ENCODE results near the gene TUBGCP2. TPM values are rescaled to one million over a fixed set of nuclear protein-coding genes. Genes with fewer than 3 reads are reported as not detected.

TUBGCP2 gene
- polyA plus RNA-seq, 1 donor (not counting 4 experiments of a cell fraction or from before 2014, with no cell fraction given), result 55.8 TPM

DNA sequence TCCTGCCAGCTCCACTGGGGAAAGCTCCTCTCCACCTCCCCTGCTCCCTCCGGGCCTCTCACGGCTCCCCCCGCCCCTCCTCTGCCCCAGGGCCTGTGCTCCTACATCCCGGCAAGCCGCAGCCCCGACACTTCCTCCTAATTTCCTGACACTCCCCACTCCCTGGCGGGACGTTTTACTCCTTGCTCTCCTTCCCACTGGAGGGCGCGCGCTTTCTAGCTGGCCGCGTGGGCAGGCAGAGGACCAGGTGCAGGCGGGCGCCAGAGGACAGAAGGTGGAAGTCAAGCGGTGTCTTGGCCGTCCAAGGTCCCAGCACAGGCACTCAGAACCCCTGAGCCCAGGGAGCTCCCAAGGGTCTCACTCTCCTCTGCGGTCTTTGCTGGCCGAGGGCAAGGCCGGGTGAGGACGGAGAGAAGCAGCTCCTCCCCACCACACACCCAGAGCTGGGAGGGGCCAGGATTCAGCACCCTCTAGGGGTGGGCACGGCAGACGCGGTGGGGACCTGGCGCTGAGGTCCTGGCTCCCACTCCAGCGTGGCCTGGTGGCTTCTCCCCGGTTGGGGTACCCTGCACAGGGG is 51.1 kb downstream of the TUBGCP2 start:
- H3K9me3 ChIP-seq (ENCODE audit: control insufficient read depth, low read depth, low read length), result no peaks in the 10 kb centered on the region
- no peak for TF ChIP-seq EZH2 (IDR thresholded peaks at IDR 0.05; ENCODE audit: low read length)
- TF ChIP-seq CTCF (optimal IDR thresholded peaks at IDR 0.05 in 1 of 3, IDR thresholded peaks at IDR 0.05 in 1 of 3, conservative IDR thresholded peaks at IDR 0.05 in 1 of 3; ENCODE audit: extremely low read depth in 1 of 3, insufficient read depth in 2 of 3, low read length in 3 of 3), result peak; percentile 23 to 84 (median 54)
- peak overlapping the region; percentile 71 for H3K27ac ChIP-seq (ENCODE audit: control insufficient read depth, insufficient read depth, low read length)
- DNase-seq (ENCODE audit: low read depth, low spot score), result no peak
- no peaks in the 10 kb centered on the region for H3K27me3 ChIP-seq (ENCODE audit: control insufficient read depth, extremely low read depth, insufficient read depth, low read length)
- peak overlapping the region; percentile 41 for H2AFZ ChIP-seq (ENCODE audit: control insufficient read depth, low read length)
- H4K20me1 ChIP-seq (ENCODE audit: control insufficient read depth, extremely low read depth, insufficient read depth, low read length), result no peaks in the 10 kb centered on the region
- dilution Hi-C loops (cut with MboI; ENCODE audit: extremely low pct_ligation_motif_present, low sequenced_read_pairs), result no loop called here
- peaks cover 38% of the 10 kb centered on the region for H3K4me1 ChIP-seq (ENCODE audit: control insufficient read depth, extremely low read depth, insufficient read depth, low read length)
- H3K9me1 ChIP-seq (ENCODE audit: control insufficient read depth, extremely low read depth, insufficient read depth, low read length), result no peaks in the 10 kb centered on the region
- no peak overlapping the region for H3K4me3 ChIP-seq (ENCODE audit: control insufficient read depth in 2 of 3, extremely low read depth in 1 of 3, insufficient read depth in 2 of 3, low read depth in 1 of 3, low read length in 3 of 3)
- H3K4me2 ChIP-seq (ENCODE audit: control insufficient read depth, extremely low read depth, insufficient read depth, low read depth, low read length), result peak overlapping the region; percentile 33
- H3K9ac ChIP-seq (ENCODE audit: control insufficient read depth, extremely low read depth, insufficient read depth, low read length), result peak overlapping the region; percentile 59
- H3K36me3 ChIP-seq (ENCODE audit: control insufficient read depth in 2 of 2, extremely low read depth in 1 of 2, insufficient read depth in 2 of 2, low read length in 2 of 2), result peaks cover 0 to 4% of the 10 kb centered on the region in 2 experiments
- peak; percentile 34 for FAIRE-seq
- no peaks in the 10 kb centered on the region for H3K79me2 ChIP-seq (ENCODE audit: control insufficient read depth, insufficient read depth, low read length)

GRCh38 chr10:133255323-133255722 is 53.3 kb downstream of the TUBGCP2 start:
- Histone ChIP-seq H4K20me1 (ENCODE audit: control insufficient read depth, extremely low read depth, insufficient read depth, low read length) (no peaks in the 10 kb centered on the region), H3K4me2 (ENCODE audit: control insufficient read depth, extremely low read depth, insufficient read depth, low read depth, low read length) (no peak overlapping the region), H3K9me3 (ENCODE audit: control insufficient read depth, low read depth, low read length) (no peaks in the 10 kb centered on the region), H3K9me1 (ENCODE audit: control insufficient read depth, extremely low read depth, insufficient read depth, low read length) (no peaks in the 10 kb centered on the region), H3K27me3 (ENCODE audit: control insufficient read depth, extremely low read depth, insufficient read depth, low read length) (peaks cover 7% of the 10 kb centered on the region), H3K36me3 (ENCODE audit: control insufficient read depth in 2 of 2, extremely low read depth in 1 of 2, insufficient read depth in 2 of 2, low read length in 2 of 2) (no peaks in the 10 kb centered on the region), H2AFZ (ENCODE audit: control insufficient read depth, low read length) (no peak overlapping the region), H3K9ac (ENCODE audit: control insufficient read depth, extremely low read depth, insufficient read depth, low read length) (no peak overlapping the region), H3K4me1 (ENCODE audit: control insufficient read depth, extremely low read depth, insufficient read depth, low read length) (peaks cover 33% of the 10 kb centered on the region), H3K79me2 (ENCODE audit: control insufficient read depth, insufficient read depth, low read length) (no peaks in the 10 kb centered on the region), H3K4me3 (ENCODE audit: control insufficient read depth in 2 of 3, extremely low read depth in 1 of 3, insufficient read depth in 2 of 3, low read depth in 1 of 3, low read length in 3 of 3) (no peak overlapping the region), H3K27ac (ENCODE audit: control insufficient read depth, insufficient read depth, low read length) (no peak overlapping the region)
- FAIRE-seq (no peak), DNase-seq (ENCODE audit: low read depth, low spot score) (no peak)
- TF ChIP-seq CTCF (optimal IDR thresholded peaks at IDR 0.05 in 1 of 3, IDR thresholded peaks at IDR 0.05 in 1 of 3, conservative IDR thresholded peaks at IDR 0.05 in 1 of 3; ENCODE audit: extremely low read depth in 1 of 3, insufficient read depth in 2 of 3, low read length in 3 of 3), result no peak
- no peak for TF ChIP-seq EZH2 (IDR thresholded peaks at IDR 0.05; ENCODE audit: low read length)
- dilution Hi-C loops (cut with MboI; ENCODE audit: extremely low pct_ligation_motif_present, low sequenced_read_pairs), result no loop called here

All from keratinocyte (primary cell).